AG04449 (cell line): ENCODE measurements around the gene TOX2.
A peak's percentile ranks its signal among the peaks of the same experiment; 100 is the strongest.

Experiments
- CTCF ChIA-PET: fragments of 350-600 bp; formaldehyde crosslinking; extraction: SDS; loops from one replicate; lab custom pipeline; 2021; ENCODE audit warnings: antibody characterized with exemption; lab: Yijun Ruan, JAX
- POLR2A ChIA-PET: fragments of 400-600, 350-600 bp; formaldehyde crosslinking; extraction: SDS; loops from one replicate; lab custom pipeline; 2020; ENCODE audit warnings: antibody characterized with exemption, inconsistent platforms; lab: Yijun Ruan, JAX
- DNase-seq: peaks from one replicate; pipeline ENCODE4 v3.0.0-alpha.2; 2010; ENCODE audit warnings: low read depth, low spot score
- H3K4me3 ChIP-seq: 2 replicates; pipeline ENCODE4 v1.5.1; 2011; ENCODE audit warnings: low read depth, mild to moderate bottlenecking, control low read depth, low read length
- CTCF ChIP-seq: IDR thresholded peaks from one replicate; pipeline ENCODE4 v1.5.1; 2011; ENCODE audit warnings: mild to moderate bottlenecking, moderate library complexity, low read length, control low read depth, inconsistent platforms; ENCODE audit not compliant: insufficient read depth; ENCODE audit errors: missing control alignments

Gene TOX2

GRCh38 chr20:43949248-43949647 is 34.6 kb downstream of the TOX2 start:
- POLR2A ChIA-PET, result no interaction called here
- CTCF ChIA-PET, result interaction anchor here (1.6 kb wide), 1 partner anchor 198 kb away, joined by 6 read pairs; no protein-coding TSS in a partner anchor
- TF ChIP-seq CTCF, result no peak
- DNase-seq, result no peak
- H3K4me3 ChIP-seq, result no peak overlapping the region

DNA sequence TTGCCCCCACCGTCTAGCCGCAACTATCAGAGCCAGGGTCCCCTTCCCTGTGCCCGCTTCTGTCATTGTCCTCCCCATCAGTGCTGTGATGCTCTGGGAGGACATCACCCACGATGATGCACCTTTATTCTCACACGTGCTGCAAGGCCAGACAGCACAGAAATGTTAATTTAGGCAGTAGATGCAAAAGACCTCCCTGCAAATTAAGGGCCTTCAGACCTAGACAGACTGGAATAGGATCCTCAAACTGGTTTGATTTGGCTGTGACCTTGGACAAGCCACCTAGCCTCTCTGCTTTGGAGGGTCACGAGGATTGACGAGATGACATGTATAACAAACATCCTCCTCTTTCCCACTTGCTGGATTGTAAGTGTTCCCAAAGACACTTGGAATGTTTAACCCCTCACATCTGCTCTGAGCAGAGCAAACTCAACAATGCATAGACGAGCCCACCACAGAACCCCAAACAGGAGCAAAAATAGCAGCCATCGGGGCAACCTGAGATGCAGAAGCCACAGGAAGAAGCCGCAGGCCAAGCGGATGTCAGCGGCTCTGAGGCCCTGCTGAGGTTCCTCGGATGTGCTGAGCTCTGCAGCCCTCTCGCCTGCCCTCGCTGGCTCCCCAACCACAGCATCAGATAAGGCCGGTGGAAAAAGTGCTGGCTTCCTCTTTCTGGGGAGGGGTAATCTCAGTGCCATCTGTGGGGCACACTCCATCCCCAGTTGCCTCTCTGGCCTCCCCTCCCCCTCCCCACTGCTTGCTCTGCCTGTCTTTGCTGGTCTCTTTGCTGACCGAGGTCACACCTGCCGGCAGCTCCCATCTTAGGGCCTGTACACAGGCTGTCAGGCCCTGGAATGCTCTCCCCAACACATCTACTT is 35.3 kb downstream of the TOX2 start:
- no peak for DNase-seq
- ChIA-PET CTCF (interaction anchor here (1.6 kb wide), 1 partner anchor 199 kb away, joined by 6 read pairs; no protein-coding TSS in a partner anchor), POLR2A (no interaction called here)
- no peak for TF ChIP-seq CTCF
- no peak overlapping the region for H3K4me3 ChIP-seq

DNA sequence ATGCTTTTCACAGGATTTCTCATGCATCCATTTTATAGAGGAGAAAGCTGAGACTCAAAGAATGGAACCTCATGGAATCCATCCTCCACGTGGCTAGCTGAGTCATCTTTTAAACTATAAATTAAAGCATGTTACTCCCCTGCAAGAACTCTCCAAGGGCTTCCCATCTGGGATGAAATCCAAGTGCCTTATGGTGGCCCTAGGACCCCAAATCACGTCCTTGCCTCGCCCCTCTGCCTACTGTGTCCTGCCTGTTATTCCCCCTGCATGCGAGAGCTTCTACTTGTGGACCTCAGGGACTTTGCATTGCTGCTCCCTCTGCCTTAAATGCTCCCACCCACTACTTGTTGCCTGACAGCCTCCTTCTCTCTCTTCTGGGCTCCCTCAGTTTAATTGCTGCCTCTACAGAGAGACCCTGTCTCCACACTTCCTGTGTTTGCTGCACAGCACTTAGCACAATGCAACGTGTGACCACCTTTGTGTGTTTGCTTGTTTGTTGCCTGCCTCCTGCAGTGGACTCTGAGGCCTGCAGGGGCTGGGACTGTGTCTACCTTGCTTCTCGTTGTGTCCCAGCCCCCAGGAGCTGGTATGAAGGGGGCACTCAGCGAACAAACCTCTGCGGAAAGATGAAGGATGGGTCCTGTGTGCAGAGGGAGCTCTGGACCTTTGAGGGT is 39.4 kb downstream of the TOX2 start:
- H3K4me3 ChIP-seq, result no peak overlapping the region
- CTCF ChIA-PET, result interaction anchor here (0.7 to 2.1 kb wide), 4 partner anchors 12 to 127 kb away, joined by 3 to 11 read pairs (median 5); no protein-coding TSS in a partner anchor
- no peak for TF ChIP-seq CTCF
- no peak for DNase-seq
- POLR2A ChIA-PET, result interaction anchor here (0.6 to 1.5 kb wide), 4 partner anchors 12 to 15 kb away, joined by 3 to 7 read pairs (median 4); no protein-coding TSS in a partner anchor

- no peak for DNase-seq
- ChIA-PET CTCF (interaction anchor here (0.7 to 2.1 kb wide), 4 partner anchors 12 to 204 kb away, joined by 3 to 11 read pairs (median 5); no protein-coding TSS in a partner anchor), POLR2A (interaction anchor here (0.9 to 1.5 kb wide), 2 partner anchors 12 to 15 kb away, joined by 3 to 7 read pairs; no protein-coding TSS in a partner anchor)
- no peak overlapping the region for H3K4me3 ChIP-seq
- no peak for TF ChIP-seq CTCF
These were observed 40.0 kb downstream of the TOX2 start for GRCh38 chr20:43954704-43955061.

GRCh38 chr20:43955062-43955749 is 40.6 kb downstream of the TOX2 start:
- ChIA-PET POLR2A (interaction anchor here (0.9 to 1.5 kb wide), 2 partner anchors 13 to 15 kb away, joined by 3 to 7 read pairs; no protein-coding TSS in a partner anchor), CTCF (interaction anchor here (0.7 to 2.1 kb wide), 5 partner anchors 13 to 204 kb away, joined by 3 to 11 read pairs (median 3); no protein-coding TSS in a partner anchor)
- peak; percentile 78 for DNase-seq
- H3K4me3 ChIP-seq, result no peak overlapping the region
- no peak for TF ChIP-seq CTCF
